Measurements from ENCODE around the gene TULP1. TPM values are rescaled to one million over a fixed set of nuclear protein-coding genes. Genes with fewer than 3 reads are reported as not detected.
A peak's percentile ranks its signal among the peaks of the same experiment; 100 is the strongest.

TULP1 gene
- total and polyA plus RNA-seq, 2 of the 13 experiments (the other 11 are each of a cell fraction or from before 2014, with no cell fraction given): not detected

- TF ChIP-seq THAP9 (CRISPR knock-in tag; IDR thresholded peaks at IDR 0.05; ENCODE audit: borderline replicate concordance) (peak; percentile 90), MTF2 (CRISPR knock-in tag; IDR thresholded peaks at IDR 0.05; ENCODE audit: borderline replicate concordance) (peak; percentile 98), AKAP8 (CRISPR knock-in tag; IDR thresholded peaks at IDR 0.05) (peak; percentile 36; the same call in 1 of the 2 replicates), ZMYM3 (CRISPR knock-in tag; IDR thresholded peaks at IDR 0.05) (peak; percentile 50; the same call in 1 of the 2 replicates), NAIF1 (CRISPR knock-in tag; IDR thresholded peaks at IDR 0.05; ENCODE audit: borderline replicate concordance) (peak; percentile 96), ZNF589 (CRISPR knock-in tag; conservative IDR thresholded peaks at IDR 0.05) (peak; percentile 79), NBN (conservative IDR thresholded peaks at IDR 0.05) (no peak), ZNF292 (CRISPR knock-in tag; IDR thresholded peaks at IDR 0.05; ENCODE audit: borderline replicate concordance, low read depth) (peak; percentile 22; the same call in 1 of the 2 replicates), HNF1A (IDR thresholded peaks at IDR 0.05; ENCODE audit: low read depth) (no peak), HNF1A (CRISPR knock-in tag; IDR thresholded peaks at IDR 0.05; ENCODE audit: borderline replicate concordance) (peak; percentile 91), ZNF616 (CRISPR knock-in tag; IDR thresholded peaks at IDR 0.05; ENCODE audit: low read depth) (peak; percentile 95), ZNF256 (CRISPR knock-in tag; conservative IDR thresholded peaks at IDR 0.05) (no peak), LRRFIP1 (CRISPR knock-in tag; conservative IDR thresholded peaks at IDR 0.05) (peak; percentile 27; the same call in 1 of the 2 replicates), ZFP82 (CRISPR knock-in tag; IDR thresholded peaks at IDR 0.05; ENCODE audit: borderline replicate concordance) (peak; percentile 80; the same call in 1 of the 2 replicates), ZNF788 (CRISPR knock-in tag; IDR thresholded peaks at IDR 0.05; ENCODE audit: borderline replicate concordance) (peak; percentile 95; the same call in 1 of the 2 replicates), ZNF513 (CRISPR knock-in tag; conservative IDR thresholded peaks at IDR 0.05) (0 out of 2 replicates have a peak, but pooled peaks have one; percentile 73), TCF7 (IDR thresholded peaks at IDR 0.05; ENCODE audit: low read depth) (no peak)
These were observed 44.3 kb downstream of the TULP1 start, which contains the start of gene RPL10A (continued) for GRCh38 chr6:35468181-35468979.
